Keratinocyte (primary cell): ENCODE measurements around the gene DNAJC27. TPM values are rescaled to one million over a fixed set of nuclear protein-coding genes. Genes with fewer than 3 reads are reported as not detected.

ENCODE experiments used
- DNase-seq: peaks from one replicate; pipeline ENCODE4 v3.0.0-alpha.2; 2011; ENCODE audit warnings: low read depth, missing footprints, low spot score
- FAIRE-seq: peaks from 2 replicates; lab custom pipeline; 2011; peaks lifted over from hg19 to GRCh38; lab: Jason Lieb, UNC
- H2AFZ ChIP-seq: 2 replicates; pipeline ENCODE4 v1.6.0; 2012; ENCODE audit warnings: low read length, control low read depth, inconsistent platforms; ENCODE audit not compliant: control insufficient read depth
- H3K27ac ChIP-seq: 2 replicates; pipeline ENCODE4 v1.5.1; 2011; ENCODE audit warnings: low read length; ENCODE audit not compliant: control insufficient read depth, insufficient read depth
- H3K27me3 ChIP-seq: 3 replicates; pipeline ENCODE4 v1.6.0; 2011; ENCODE audit warnings: low read length; ENCODE audit not compliant: control insufficient read depth, insufficient read depth; ENCODE audit errors: extremely low read depth
- H3K36me3 ChIP-seq, 2 experiments: 2 replicates in 1 of 2; 3 replicates in 1 of 2; pipeline ENCODE4 v1.5.1; 2011; ENCODE audit warnings: low read length in 2 of 2, mild to moderate bottlenecking in 1 of 2; ENCODE audit not compliant: control insufficient read depth in 2 of 2, insufficient read depth in 2 of 2; ENCODE audit errors: extremely low read depth in 1 of 2
- H3K4me1 ChIP-seq: 3 replicates; pipeline ENCODE4 v1.5.1; 2011; ENCODE audit warnings: low read length; ENCODE audit not compliant: control insufficient read depth, insufficient read depth; ENCODE audit errors: extremely low read depth
- H3K4me2 ChIP-seq: 3 replicates; pipeline ENCODE4 v1.6.0; 2011; ENCODE audit warnings: low read depth, low read length; ENCODE audit not compliant: control insufficient read depth, insufficient read depth; ENCODE audit errors: extremely low read depth
- H3K4me3 ChIP-seq, 3 experiments: fragments of 200-600 bp in 1 of 3; sonication (generic) in 1 of 3; 2 replicates in 2 of 3; 3 replicates in 1 of 3; pipeline ENCODE4 v1.5.1; 2011 to 2016; ENCODE audit warnings: low read length in 3 of 3, mild to moderate bottlenecking in 3 of 3, control low read depth in 2 of 3, inconsistent platforms in 1 of 3, low read depth in 1 of 3, mixed read lengths in 1 of 3, mixed run types in 1 of 3, moderate library complexity in 1 of 3; ENCODE audit not compliant: control insufficient read depth in 2 of 3, insufficient read depth in 2 of 3; ENCODE audit errors: extremely low read depth in 1 of 3
- H3K79me2 ChIP-seq: 2 replicates; pipeline ENCODE4 v1.6.0; 2012; ENCODE audit warnings: low read length; ENCODE audit not compliant: control insufficient read depth, insufficient read depth
- H3K9ac ChIP-seq: 3 replicates; pipeline ENCODE4 v1.6.0; 2011; ENCODE audit warnings: low read length; ENCODE audit not compliant: control insufficient read depth, insufficient read depth; ENCODE audit errors: extremely low read depth
- H3K9me1 ChIP-seq: 3 replicates; pipeline ENCODE4 v1.6.0; 2011; ENCODE audit warnings: low read length; ENCODE audit not compliant: control insufficient read depth, insufficient read depth; ENCODE audit errors: extremely low read depth
- H3K9me3 ChIP-seq: 2 replicates; pipeline ENCODE4 v1.5.1; 2012; ENCODE audit warnings: low read depth, low read length; ENCODE audit not compliant: control insufficient read depth
- H4K20me1 ChIP-seq: 3 replicates; pipeline ENCODE4 v1.6.0; 2011; ENCODE audit warnings: low read length; ENCODE audit not compliant: control insufficient read depth, insufficient read depth; ENCODE audit errors: extremely low read depth
- EZH2 ChIP-seq: IDR thresholded peaks from one replicate; pipeline ENCODE4 v1.6.1; 2012; ENCODE audit warnings: inconsistent platforms, mild to moderate bottlenecking, low read length, moderate library complexity
- dilution Hi-C: fragments of 300-500 bp; cut with MboI; formaldehyde crosslinking; loops from one replicate; pipeline ENCODE4 v1.7.0; 2020; ENCODE audit warnings: low sequenced_read_pairs; ENCODE audit not compliant: extremely low pct_ligation_motif_present
- polyA plus RNA-seq, 5 experiments: library from polyadenylated mRNA; depleted of rRNA in 3 of 5; stranded (reverse) in 3 of 5; stranded (forward) in 1 of 5; unstranded in 1 of 5; fragments of >200 nt; gene quantifications; 1 replicate in 1 of 5; 2 replicates in 3 of 5; 3 replicates in 1 of 5; pipeline versions ENCODE4 v1.2.1 to v1.2.3, GENCODE V29; 2011 to 2012; ENCODE audit warnings: missing spikeins in 2 of 5, low read depth in 1 of 5, low replicate concordance in 1 of 5
- TF ChIP-seq, protein P1 (sequence below), 3 experiments: IDR thresholded peaks in 1 of 3; conservative IDR thresholded peaks in 1 of 3; optimal IDR thresholded peaks in 1 of 3; 2 replicates in 2 of 3; 3 replicates in 1 of 3; pipeline versions ENCODE3 to v1.5.1; 2011; ENCODE audit warnings: low read length in 3 of 3, mild to moderate bottlenecking in 3 of 3, moderate library complexity in 2 of 3, control low read depth in 1 of 3, inconsistent platforms in 1 of 3; ENCODE audit not compliant: insufficient read depth in 2 of 3; ENCODE audit errors: extremely low read depth in 1 of 3

DNAJC27 gene
- polyA plus RNA-seq, 1 donor (not counting 4 experiments of a cell fraction or from before 2014, with no cell fraction given) = 3.4 TPM

DNA sequence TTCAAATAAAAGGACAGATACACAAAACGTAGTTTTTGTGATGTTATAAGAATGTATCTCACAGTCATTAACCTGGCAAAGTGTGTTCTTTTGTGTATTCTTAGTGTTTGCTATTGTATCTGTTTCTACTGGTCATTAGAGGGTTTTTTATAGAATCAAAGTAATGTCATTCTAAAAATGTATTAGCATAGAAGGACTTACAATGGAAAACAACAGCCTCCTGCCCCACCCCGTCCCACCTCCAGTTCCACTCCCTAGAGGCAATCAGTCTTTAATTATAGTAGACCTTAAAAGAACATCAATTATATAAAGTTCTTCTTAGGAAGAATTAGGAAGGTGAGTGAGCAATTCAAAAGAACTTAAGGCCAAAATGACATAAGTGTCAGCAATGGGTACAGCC lies 13.8 kb downstream of the DNAJC27 start:
- no peaks in the 10 kb centered on the region for H3K4me1 ChIP-seq
- no peak overlapping the region for H3K9ac ChIP-seq
- H3K27me3 ChIP-seq = no peaks in the 10 kb centered on the region
- H2AFZ ChIP-seq = no peak overlapping the region
- no peak for TF ChIP-seq EZH2
- TF ChIP-seq, protein P1, sequence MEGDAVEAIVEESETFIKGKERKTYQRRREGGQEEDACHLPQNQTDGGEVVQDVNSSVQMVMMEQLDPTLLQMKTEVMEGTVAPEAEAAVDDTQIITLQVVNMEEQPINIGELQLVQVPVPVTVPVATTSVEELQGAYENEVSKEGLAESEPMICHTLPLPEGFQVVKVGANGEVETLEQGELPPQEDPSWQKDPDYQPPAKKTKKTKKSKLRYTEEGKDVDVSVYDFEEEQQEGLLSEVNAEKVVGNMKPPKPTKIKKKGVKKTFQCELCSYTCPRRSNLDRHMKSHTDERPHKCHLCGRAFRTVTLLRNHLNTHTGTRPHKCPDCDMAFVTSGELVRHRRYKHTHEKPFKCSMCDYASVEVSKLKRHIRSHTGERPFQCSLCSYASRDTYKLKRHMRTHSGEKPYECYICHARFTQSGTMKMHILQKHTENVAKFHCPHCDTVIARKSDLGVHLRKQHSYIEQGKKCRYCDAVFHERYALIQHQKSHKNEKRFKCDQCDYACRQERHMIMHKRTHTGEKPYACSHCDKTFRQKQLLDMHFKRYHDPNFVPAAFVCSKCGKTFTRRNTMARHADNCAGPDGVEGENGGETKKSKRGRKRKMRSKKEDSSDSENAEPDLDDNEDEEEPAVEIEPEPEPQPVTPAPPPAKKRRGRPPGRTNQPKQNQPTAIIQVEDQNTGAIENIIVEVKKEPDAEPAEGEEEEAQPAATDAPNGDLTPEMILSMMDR (optimal IDR thresholded peaks at IDR 0.05 in 1 of 3, IDR thresholded peaks at IDR 0.05 in 1 of 3, conservative IDR thresholded peaks at IDR 0.05 in 1 of 3; ENCODE audit: extremely low read depth in 1 of 3, insufficient read depth in 2 of 3, low read length in 3 of 3) = no peak
- no peak overlapping the region for H3K4me2 ChIP-seq
- DNase-seq = no peak
- no peaks in the 10 kb centered on the region for H3K9me1 ChIP-seq
- H3K4me3 ChIP-seq = no peak overlapping the region
- peaks cover 9 to 11% of the 10 kb centered on the region in 2 experiments for H3K36me3 ChIP-seq
- H3K9me3 ChIP-seq = no peaks in the 10 kb centered on the region
- no peak overlapping the region for H3K27ac ChIP-seq
- no peaks in the 10 kb centered on the region for H3K79me2 ChIP-seq
- H4K20me1 ChIP-seq = no peaks in the 10 kb centered on the region
- dilution Hi-C loops = no loop called here
- FAIRE-seq = no peak

DNA sequence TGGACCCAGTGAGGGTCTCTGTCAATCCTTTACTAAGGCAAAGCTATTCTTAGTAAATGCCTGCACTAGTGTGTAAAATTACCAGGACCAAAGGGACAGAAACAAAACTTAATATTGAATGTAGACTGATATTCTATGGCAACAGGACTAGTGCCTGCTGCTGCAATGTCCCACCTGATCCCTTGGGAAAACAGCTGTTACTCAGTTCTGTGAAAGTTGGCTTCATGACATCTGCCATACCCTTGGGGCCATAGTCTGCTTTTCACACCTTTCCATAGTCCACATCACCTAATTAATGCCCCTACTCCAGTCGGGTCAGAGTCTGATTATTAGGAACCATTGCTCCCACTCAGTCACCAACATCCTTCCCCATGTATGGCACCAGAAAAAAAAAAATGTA lies 14.5 kb downstream of the DNAJC27 start:
- H3K4me1 ChIP-seq = no peaks in the 10 kb centered on the region
- no peak overlapping the region for H3K27ac ChIP-seq
- H3K36me3 ChIP-seq = peaks cover 9% of the 10 kb centered on the region in 2 experiments
- H4K20me1 ChIP-seq = no peaks in the 10 kb centered on the region
- dilution Hi-C loops = no loop called here
- H3K79me2 ChIP-seq = no peaks in the 10 kb centered on the region
- H3K4me2 ChIP-seq = no peak overlapping the region
- H3K9me1 ChIP-seq = no peaks in the 10 kb centered on the region
- H2AFZ ChIP-seq = no peak overlapping the region
- no peak for DNase-seq
- H3K4me3 ChIP-seq = no peak overlapping the region
- no peak overlapping the region for H3K9ac ChIP-seq
- TF ChIP-seq, protein P1 (optimal IDR thresholded peaks at IDR 0.05 in 1 of 3, IDR thresholded peaks at IDR 0.05 in 1 of 3, conservative IDR thresholded peaks at IDR 0.05 in 1 of 3; ENCODE audit: extremely low read depth in 1 of 3, insufficient read depth in 2 of 3, low read length in 3 of 3) = no peak
- TF ChIP-seq EZH2 = no peak
- no peak for FAIRE-seq
- no peaks in the 10 kb centered on the region for H3K9me3 ChIP-seq
- no peaks in the 10 kb centered on the region for H3K27me3 ChIP-seq
